ENCODE results near the gene G3BP1.

DNA sequence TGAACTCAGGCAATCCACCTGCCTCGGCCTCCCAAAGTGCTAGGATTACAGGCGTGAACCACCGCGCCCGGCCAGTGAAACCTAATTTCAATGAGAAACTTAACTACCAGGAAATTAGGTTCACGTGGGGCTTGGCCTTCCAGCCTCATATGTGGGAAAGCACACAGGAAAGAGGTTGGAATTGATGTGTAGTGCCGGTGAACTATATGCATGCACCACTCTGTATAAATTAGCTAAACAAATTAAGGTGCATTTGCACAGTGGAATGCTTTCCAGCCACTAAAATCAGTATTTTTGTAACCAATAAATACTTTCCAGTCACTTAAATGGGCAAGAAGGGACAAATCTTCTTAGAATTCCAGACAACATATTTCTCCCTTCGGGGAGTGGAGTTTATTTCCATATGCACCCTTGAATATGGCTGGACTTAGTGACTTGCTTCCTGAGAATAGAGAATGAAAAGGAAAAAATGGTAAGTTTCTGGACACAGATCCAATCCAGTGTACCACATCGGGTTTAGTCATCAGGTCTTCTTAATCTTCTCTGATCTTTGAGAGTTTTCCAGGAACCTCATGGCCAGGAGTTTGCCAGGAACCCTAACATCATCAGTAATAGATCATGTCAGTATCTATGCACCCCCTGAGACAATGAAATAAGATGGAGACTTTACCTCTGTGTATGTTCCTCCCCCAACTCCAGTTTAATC lies 38.2 kb upstream of the G3BP1 start:
- TF ChIP-seq, protein P1, sequence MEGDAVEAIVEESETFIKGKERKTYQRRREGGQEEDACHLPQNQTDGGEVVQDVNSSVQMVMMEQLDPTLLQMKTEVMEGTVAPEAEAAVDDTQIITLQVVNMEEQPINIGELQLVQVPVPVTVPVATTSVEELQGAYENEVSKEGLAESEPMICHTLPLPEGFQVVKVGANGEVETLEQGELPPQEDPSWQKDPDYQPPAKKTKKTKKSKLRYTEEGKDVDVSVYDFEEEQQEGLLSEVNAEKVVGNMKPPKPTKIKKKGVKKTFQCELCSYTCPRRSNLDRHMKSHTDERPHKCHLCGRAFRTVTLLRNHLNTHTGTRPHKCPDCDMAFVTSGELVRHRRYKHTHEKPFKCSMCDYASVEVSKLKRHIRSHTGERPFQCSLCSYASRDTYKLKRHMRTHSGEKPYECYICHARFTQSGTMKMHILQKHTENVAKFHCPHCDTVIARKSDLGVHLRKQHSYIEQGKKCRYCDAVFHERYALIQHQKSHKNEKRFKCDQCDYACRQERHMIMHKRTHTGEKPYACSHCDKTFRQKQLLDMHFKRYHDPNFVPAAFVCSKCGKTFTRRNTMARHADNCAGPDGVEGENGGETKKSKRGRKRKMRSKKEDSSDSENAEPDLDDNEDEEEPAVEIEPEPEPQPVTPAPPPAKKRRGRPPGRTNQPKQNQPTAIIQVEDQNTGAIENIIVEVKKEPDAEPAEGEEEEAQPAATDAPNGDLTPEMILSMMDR (conservative IDR thresholded peaks at IDR 0.05; ENCODE audit: low read length) = no peak
- TF ChIP-seq EZH2phosphoT487 (IDR thresholded peaks at IDR 0.05; ENCODE audit: borderline replicate concordance, low read depth, low read length) = no peak

Measured in OCI-LY7 (cell line).